SH-SY5Y (cell line): ENCODE results near the gene MUC16.

Experiments used
- GATA2 ChIP-seq: IDR thresholded peaks from 2 replicates; pipeline ENCODE4 v1.6.1; 2011; ENCODE audit warnings: mild to moderate bottlenecking, low read depth, low read length
- GATA3 ChIP-seq: IDR thresholded peaks from 2 replicates; pipeline ENCODE4 v1.6.1; 2011; ENCODE audit warnings: low read depth, mild to moderate bottlenecking, low read length, moderate library complexity

MUC16 gene

GRCh38 chr19:9009935-9010651, at the start of gene MUC16:
Gene MUC16 (minus strand): TSS chr19:9010409.
- TF ChIP-seq GATA2 = no peak
- no peak for TF ChIP-seq GATA3

- TF ChIP-seq GATA2 (no peak), GATA3 (no peak)
These were observed 48.9 kb upstream of the MUC16 start for GRCh38 chr19:9058905-9059667.

DNA sequence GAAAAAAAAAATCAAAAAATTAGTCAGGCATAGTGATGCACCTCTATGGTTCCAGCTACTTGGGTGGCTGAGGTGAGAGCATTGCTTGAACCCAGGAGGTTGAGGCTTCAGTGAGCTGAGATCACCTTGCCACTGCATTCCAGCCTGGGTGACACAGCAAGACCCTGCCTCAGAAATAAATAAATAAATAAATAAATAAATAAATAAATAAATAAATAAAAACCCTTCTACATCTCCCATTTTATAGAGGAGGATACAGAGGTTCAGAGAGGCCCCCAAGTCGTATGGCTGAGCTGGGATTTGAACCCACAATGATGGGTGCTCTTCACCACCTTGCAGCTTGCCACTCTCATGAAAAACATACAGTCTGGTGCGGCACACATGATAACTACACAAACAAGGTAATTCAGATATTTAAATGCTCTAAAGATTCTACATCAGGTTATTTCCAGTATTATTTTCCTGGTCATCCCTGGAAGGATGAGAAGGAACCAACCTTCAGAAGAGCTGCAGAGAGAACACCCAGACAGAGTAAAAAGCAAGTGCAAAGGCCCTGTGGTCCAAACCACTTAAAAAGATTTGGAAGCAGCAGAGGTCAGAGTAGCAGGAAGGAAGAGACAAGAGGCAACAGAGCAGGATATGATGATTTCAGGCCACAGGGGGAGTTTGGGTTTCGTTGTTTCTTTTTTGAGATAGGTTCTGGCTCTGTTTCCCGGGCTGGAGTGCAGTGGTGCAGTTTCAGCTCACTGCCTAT, 47.5 kb upstream of the MUC16 start:
- TF ChIP-seq GATA2 (no peak), GATA3 (no peak)

- TF ChIP-seq GATA2 = no peak
- TF ChIP-seq GATA3 = no peak
These were observed 44.6 kb upstream of the MUC16 start for GRCh38 chr19:9054765-9055164.

- TF ChIP-seq GATA3 (no peak), GATA2 (no peak)
These were observed 44.0 kb upstream of the MUC16 start for GRCh38 chr19:9054207-9054606.

GRCh38 chr19:9052894-9053293, 42.7 kb upstream of the MUC16 start:
- TF ChIP-seq GATA2 (no peak), GATA3 (no peak)

DNA sequence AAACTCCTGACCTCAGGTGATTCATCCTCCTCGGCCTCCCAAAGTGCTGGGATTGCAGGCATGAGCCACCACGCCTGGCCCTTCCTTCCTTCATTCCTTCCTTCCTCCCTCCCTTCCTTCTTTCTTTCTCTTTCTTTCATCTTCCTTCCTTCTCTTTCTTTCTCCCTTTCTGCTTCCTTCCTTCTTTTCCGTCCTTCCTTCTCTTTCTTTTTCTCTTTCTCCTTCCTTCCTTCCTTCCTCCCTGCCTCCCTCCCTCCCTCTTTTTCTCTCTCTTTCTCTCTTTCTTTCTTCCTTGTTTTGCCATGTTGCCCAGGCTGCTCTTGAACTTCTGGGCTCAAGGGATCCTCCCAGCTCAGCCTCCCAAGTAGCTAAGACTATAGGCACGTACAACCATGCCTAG, 36.5 kb upstream of the MUC16 start:
- no peak for TF ChIP-seq GATA3
- TF ChIP-seq GATA2 = no peak

- TF ChIP-seq GATA2 (no peak), GATA3 (no peak)
These were observed 34.2 kb upstream of the MUC16 start for GRCh38 chr19:9044449-9044848.

DNA sequence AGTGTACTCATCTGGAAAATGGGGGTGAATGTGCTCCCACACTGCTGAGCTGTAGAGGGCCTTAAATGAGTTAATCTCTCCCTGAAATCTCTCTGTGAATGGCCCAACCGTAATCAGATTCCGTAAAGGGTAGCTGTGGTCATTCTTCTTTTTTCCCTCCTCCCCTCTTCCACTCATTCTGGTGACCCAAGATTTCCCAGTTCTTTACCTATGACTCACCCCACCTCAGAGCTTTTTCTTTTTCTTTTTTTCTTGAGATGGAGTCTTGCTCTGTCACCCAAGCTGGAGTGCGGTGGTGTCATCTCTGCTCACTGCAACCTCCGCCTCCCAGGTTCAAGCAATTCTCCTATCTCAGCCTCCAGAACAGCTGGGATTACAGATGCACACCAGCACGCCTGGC, 33.3 kb upstream of the MUC16 start:
- TF ChIP-seq GATA3 (no peak), GATA2 (no peak)

GRCh38 chr19:9041023-9041422, 30.8 kb upstream of the MUC16 start:
- TF ChIP-seq GATA3 = no peak

DNA sequence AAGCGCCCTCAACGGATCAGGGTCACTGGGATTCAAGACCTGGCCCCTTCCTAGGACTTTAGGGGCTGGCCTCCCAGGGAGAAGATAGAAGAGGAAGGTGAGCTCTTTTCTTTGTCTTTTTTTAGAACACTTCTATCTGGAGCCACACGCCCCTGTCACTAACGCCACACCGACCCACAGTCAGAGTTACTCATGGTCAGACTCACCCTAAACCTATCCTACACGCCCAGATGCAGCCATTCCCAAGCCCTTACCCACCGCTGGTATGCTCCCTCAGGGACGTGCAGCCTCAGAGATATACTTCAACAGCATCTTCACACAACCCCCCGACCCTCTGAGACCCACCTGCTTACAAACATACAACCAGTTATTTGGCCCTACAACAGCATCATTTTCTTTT, 29.9 kb upstream of the MUC16 start:
- TF ChIP-seq GATA3 (no peak), GATA2 (no peak)

DNA sequence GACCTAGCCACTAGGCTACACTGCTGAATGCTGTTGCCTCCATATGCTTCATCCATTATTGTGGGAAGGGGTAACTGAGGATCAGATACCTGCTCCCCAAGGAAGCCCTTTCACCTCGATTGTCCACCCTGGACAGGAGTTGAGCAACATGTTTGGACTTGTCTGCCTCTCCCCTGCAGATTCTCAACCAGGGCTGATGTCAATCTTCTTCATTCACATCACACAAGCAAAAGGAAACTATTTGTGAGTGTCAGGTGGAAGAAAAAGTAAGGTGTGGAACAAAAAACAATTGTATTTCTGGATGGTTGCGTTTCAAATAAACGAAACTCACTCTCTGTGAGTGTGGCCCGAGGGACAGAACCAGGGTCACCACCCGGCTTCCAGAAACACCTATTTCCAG, 29.5 kb upstream of the MUC16 start:
- TF ChIP-seq GATA3 (no peak), GATA2 (no peak)

DNA sequence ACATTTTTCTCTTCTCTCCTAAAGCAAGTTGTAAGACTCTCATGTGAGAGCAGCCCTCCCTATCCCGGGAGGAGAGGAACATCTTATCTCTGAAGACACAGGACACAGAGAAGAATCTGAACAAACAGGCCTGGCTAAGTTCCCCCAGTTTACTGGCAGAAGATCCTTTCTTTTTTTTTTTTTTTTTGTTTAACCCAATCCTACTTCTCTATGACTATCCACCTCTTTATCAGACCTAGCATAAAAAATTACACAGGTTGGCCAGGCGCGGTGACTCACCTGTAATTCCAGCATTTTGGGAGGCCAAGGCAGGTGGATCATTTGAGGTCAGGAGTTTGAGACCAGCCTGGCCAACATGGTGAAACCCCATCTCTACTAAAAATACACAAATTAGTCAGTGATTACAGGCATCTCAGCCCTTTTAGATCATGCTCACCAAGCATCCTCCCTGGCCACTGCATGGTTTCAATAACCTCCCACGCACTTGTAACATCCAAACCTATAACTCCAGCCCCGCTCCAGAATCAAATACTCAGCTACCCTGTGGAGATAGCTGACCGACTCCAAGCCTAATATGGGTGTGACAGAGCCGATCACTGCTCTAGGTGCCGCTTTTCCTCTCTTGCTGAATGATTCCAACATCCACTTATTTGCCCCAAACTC, 27.3 kb upstream of the MUC16 start:
- TF ChIP-seq GATA3 (no peak), GATA2 (no peak)

DNA sequence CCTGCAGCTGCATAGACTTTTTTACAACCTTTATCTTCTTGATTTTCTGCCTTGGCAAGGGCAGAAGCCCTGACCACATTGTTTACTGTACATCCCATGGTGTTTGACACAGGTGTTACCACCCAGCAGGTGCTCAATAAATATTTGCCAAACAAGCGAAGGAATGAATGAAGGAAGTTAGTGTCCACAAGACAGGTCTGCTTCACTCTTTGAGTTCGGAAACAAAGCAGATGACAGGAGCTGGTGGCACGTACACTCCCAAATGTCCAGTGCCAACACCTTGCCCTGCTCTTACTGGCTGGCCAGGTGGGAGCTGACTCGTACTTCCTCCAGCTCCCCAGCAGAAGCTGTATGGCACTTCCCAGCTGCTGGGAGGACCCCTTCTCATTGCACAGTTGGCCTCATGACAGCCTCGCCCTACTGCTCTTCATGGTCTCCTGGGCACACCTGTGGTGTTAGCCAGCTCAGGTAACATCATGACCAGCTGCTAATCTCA, 22.0 kb upstream of the MUC16 start:
- TF ChIP-seq GATA3 = no peak
- no peak for TF ChIP-seq GATA2
